Measurements from ENCODE around the gene ENOX1.

ENOX1 gene

DNA sequence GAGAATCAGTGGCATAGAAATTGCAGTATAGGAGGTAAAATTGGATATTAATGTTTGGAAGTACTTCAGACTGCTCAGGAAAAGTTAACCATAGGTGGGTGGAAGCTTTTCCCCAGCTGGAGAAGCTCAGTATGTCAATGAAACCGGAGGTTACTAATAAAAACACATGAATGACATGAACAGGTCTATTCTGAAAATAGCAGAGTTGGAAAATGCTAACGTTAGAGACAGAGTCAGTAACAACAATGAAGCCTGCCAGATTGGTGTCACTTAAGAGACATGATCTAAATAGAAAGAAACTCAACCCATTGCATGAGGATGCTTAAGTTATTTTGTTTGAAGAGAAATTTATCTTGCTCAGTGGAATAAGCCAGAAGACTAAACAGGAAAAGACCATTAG lies 398.9 kb downstream of the ENOX1 start:
- TF ChIP-seq, protein P1, sequence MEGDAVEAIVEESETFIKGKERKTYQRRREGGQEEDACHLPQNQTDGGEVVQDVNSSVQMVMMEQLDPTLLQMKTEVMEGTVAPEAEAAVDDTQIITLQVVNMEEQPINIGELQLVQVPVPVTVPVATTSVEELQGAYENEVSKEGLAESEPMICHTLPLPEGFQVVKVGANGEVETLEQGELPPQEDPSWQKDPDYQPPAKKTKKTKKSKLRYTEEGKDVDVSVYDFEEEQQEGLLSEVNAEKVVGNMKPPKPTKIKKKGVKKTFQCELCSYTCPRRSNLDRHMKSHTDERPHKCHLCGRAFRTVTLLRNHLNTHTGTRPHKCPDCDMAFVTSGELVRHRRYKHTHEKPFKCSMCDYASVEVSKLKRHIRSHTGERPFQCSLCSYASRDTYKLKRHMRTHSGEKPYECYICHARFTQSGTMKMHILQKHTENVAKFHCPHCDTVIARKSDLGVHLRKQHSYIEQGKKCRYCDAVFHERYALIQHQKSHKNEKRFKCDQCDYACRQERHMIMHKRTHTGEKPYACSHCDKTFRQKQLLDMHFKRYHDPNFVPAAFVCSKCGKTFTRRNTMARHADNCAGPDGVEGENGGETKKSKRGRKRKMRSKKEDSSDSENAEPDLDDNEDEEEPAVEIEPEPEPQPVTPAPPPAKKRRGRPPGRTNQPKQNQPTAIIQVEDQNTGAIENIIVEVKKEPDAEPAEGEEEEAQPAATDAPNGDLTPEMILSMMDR (IDR thresholded peaks at IDR 0.05; ENCODE audit: low read depth, low read length, missing control alignments): no peak
- no peak overlapping the region for H3K4me3 ChIP-seq (ENCODE audit: low read depth, low read length)
- no peak for DNase-seq (ENCODE audit: low read depth)

DNA sequence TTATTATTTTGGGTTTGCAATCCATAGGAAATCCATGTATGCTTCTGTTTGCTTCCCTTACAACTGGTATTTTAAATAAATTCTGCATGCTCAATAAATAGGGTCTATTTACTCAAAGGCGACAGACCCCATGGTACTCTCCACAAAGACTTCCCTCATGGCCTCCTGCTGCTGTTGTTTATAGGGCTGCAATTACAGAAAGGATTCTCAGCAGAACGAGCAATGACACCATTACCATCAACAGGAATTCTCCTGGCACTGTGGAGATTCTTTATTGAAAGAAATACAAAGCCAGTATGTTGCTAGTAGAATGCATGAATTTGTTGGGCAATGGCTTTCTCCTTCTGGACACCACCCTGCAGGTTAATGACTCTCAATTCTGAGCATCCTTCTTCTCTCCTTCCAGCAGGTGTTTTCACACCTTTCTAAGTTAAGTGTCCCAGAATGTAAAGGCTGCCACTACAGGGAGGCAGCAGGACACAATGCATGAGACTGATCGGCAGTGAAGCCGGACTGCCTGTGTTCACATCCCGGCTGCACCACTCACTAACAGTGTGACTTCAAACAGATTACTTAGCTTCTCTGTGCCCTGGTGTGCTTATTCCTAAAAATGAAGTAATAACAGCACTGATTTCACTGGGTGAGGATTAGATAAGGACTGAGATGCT lies 403.1 kb downstream of the ENOX1 start:
- TF ChIP-seq, protein P1 (IDR thresholded peaks at IDR 0.05; ENCODE audit: low read depth, low read length, missing control alignments): no peak
- DNase-seq (ENCODE audit: low read depth): no peak
- no peak overlapping the region for H3K4me3 ChIP-seq (ENCODE audit: low read depth, low read length)

DNA sequence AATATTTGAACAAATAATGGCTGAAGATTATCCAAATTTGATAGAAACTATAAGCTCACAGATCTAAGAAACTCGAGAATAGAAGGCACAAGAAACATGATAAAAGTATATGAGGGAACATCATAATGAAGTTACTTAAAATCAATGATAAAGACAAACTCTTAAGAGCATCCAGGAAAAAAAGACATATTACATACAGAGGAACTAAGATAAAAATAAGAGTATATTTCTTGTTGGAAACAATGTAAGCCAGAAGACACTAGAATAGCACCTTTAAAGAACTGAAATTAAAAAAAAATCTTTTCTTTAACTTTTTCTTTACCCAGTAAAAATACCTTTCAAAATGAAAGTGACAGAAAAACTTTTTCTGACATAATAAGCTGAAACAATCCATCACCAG lies 407.0 kb downstream of the ENOX1 start:
- TF ChIP-seq, protein P1 (IDR thresholded peaks at IDR 0.05; ENCODE audit: low read depth, low read length, missing control alignments): no peak
- no peak for DNase-seq (ENCODE audit: low read depth)
- no peak overlapping the region for H3K4me3 ChIP-seq (ENCODE audit: low read depth, low read length)

DNA sequence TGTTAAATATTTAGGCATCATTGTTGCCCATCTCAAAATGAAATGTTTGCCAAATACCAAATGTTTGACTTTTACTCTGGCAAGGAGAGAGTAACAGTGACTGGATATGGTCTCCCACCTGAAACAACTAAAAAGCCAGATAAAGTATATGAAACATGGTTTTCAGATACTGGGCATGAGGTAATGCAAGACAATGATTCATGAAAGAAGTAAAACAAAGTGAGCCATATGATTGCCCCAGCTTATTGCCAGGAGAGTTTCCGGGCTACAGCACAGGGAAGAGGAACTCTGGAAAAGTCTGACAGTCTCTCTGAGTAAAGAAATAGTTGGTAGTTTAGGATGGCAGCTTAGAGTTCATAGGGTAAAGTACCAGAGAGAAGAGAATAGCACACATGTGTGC lies 408.8 kb downstream of the ENOX1 start:
- TF ChIP-seq, protein P1 (IDR thresholded peaks at IDR 0.05; ENCODE audit: low read depth, low read length, missing control alignments): no peak
- no peak overlapping the region for H3K4me3 ChIP-seq (ENCODE audit: low read depth, low read length)
- no peak for DNase-seq (ENCODE audit: low read depth)

DNA sequence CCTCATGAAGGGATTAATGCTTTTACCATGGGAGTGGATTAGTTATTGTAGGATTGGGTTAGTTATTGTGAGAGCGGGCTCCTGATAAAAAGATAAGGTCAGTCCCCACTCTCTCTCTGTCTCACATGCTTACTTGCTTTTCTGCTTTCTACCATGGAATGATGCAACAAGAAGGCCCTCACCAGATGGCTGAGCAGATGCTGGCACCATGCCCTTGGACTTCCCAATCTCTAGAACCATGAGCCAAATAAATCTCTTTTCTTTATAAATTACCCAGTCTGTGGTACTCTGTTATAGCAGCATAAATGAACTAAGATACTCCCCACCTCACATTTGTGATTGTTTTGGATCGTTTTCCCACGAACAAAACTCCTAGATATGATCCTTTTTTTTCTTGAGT lies 409.6 kb downstream of the ENOX1 start:
- TF ChIP-seq, protein P1 (IDR thresholded peaks at IDR 0.05; ENCODE audit: low read depth, low read length, missing control alignments): no peak
- H3K4me3 ChIP-seq (ENCODE audit: low read depth, low read length): no peak overlapping the region
- no peak for DNase-seq (ENCODE audit: low read depth)

DNA sequence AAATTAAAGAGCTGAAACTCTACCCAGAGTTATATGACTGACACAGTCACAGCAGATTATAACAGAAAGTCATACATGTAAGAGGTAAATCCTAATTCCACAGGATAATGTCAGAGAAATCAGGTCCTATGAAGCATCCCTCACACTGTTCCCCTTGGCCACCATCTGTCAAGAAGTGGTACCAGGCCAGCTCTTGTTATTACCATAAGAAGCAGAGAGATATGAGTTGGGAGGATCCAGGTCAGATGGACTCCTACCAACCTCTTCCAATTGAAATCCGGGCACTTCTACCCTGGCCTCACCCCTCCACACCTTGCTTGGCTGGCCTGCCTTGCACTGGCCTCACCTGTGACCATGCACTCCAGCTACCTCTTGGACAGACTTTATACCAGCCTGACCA lies 410.2 kb downstream of the ENOX1 start:
- H3K4me3 ChIP-seq (ENCODE audit: low read depth, low read length): no peak overlapping the region
- DNase-seq (ENCODE audit: low read depth): no peak
- TF ChIP-seq, protein P1 (IDR thresholded peaks at IDR 0.05; ENCODE audit: low read depth, low read length, missing control alignments): no peak

DNA sequence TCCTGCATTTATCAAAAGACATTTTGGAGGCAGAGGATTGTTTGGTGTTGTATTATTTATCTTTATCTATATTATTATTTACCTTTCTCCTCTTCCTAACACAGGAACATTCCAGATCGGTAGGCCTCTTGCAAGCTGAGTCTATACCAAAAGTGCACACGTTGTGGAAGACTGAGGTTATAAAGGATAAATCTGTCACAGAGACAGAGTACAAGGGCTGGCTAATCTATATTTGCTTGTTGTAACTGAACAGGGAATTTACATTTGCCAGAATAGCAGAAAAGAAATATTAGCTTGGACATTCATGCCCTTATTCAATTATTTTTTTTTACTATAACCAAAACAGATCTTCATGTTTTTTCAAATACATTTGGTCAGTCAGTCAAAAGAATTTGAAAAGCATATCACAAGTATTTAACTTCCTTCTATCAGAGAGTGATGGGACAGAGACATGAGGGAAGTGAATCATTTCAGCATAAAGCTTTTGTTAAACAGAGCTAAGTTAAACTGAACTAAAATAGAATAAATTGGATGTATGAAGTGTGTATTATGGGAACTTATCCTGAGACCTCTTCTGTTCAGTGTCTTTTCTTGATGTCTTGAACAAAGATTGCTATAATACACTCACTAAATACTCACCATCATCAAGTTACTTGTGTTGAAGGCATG lies 410.8 kb downstream of the ENOX1 start:
- TF ChIP-seq, protein P1 (IDR thresholded peaks at IDR 0.05; ENCODE audit: low read depth, low read length, missing control alignments): no peak
- no peak overlapping the region for H3K4me3 ChIP-seq (ENCODE audit: low read depth, low read length)
- no peak for DNase-seq (ENCODE audit: low read depth)

All from GM12864 (cell line).